Measurements from ENCODE around the gene CNTNAP2. TPM values are rescaled to one million over a fixed set of nuclear protein-coding genes. Genes with fewer than 3 reads are reported as not detected.

Gene CNTNAP2
- total RNA-seq, 2 experiments from 2014 or later, result 0.28 TPM; not detected in 1

DNA sequence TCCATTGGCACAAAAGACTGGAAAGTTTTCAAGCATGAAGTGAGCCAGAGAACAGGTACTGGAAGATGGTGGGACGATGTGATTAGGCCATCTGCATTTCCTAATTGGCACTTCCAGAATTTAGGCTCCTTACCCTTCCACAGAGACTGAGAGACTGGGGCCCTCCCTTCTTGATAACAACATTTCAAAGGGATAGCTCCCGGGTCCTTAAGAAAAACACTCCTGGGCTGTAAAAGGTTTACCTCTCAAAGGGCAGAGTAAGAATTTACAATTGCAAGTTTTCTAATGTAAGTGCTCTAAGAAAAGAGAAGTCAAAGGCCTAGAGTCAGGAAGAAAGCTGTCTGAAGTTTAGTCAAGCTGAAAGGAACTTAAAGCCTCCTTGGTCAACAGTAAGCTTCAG lies 1914.4 kb downstream of the CNTNAP2 start:
- BruUV-seq (replicated peaks), result no TSS peak
- CTCF ChIA-PET (ENCODE audit: unreplicated experiment), result no interaction called here
- Histone ChIP-seq H2AFZ (ENCODE audit: low read length) (no peak overlapping the region), H3K9me2 (ENCODE audit: insufficient read depth, low read length) (no peaks in the 10 kb centered on the region), H3K4me1 (ENCODE audit: insufficient read depth, low read length, poor library complexity, severe bottlenecking) (no peaks in the 10 kb centered on the region), H3K9me3 (ENCODE audit: low read length) (no peaks in the 10 kb centered on the region), H3K79me2 (ENCODE audit: insufficient read depth, low read depth, low read length) (no peaks in the 10 kb centered on the region), H3K4me2 (ENCODE audit: low read length) (no peak overlapping the region), H4K20me1 (ENCODE audit: insufficient read depth, low read length) (no peaks in the 10 kb centered on the region), H3K4me3 (ENCODE audit: low read depth, low read length, poor library complexity, severe bottlenecking) (no peak overlapping the region), H3K36me3 (ENCODE audit: insufficient read depth, low read length) (no peaks in the 10 kb centered on the region), H3K27ac (ENCODE audit: low read depth, low read length, poor library complexity, severe bottlenecking) (no peak overlapping the region)
- TF ChIP-seq CTCF (conservative IDR thresholded peaks at IDR 0.05; ENCODE audit: low read length) (no peak), EZH2phosphoT487 (IDR thresholded peaks at IDR 0.05; ENCODE audit: borderline replicate concordance, low read depth, low read length) (no peak)
- no peak for DNase-seq (ENCODE audit: low spot score)
- intact Hi-C loops (cut with micrococcal nuclease; ENCODE audit: unreplicated experiment), result no loop called here
- POLR2A ChIA-PET, result interaction anchor here (0.7 kb wide), 1 partner anchor 13 kb away, joined by 3 read pairs; no protein-coding TSS in a partner anchor

DNA sequence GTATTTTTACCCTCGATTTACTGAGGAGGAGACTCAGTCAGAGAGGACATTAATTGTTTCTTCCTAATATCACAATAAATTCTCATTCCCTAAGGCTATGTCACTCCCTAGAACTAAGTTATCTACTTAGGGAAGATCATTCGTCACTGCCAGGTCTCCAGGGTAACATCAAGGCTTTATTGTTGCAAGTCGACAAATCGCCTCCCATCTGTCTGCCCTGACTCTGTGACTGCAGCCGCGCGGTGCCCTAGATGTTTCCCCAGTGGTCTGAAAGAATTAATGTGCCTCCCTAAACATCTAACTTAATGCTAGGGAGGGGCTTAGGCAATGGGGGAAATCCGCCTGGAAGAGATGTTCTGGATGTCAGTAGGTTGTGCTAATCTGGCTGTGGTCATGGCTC lies 1915.2 kb downstream of the CNTNAP2 start:
- no peaks in the 10 kb centered on the region for H3K9me3 ChIP-seq (ENCODE audit: low read length)
- no peaks in the 10 kb centered on the region for H3K36me3 ChIP-seq (ENCODE audit: insufficient read depth, low read length)
- no peak overlapping the region for H3K27ac ChIP-seq (ENCODE audit: low read depth, low read length, poor library complexity, severe bottlenecking)
- H3K9me2 ChIP-seq (ENCODE audit: insufficient read depth, low read length), result no peaks in the 10 kb centered on the region
- DNase-seq (ENCODE audit: low spot score), result no peak
- BruUV-seq (replicated peaks), result no TSS peak
- no peak overlapping the region for H3K4me2 ChIP-seq (ENCODE audit: low read length)
- intact Hi-C loops (cut with micrococcal nuclease; ENCODE audit: unreplicated experiment), result no loop called here
- TF ChIP-seq EZH2phosphoT487 (IDR thresholded peaks at IDR 0.05; ENCODE audit: borderline replicate concordance, low read depth, low read length), result no peak
- TF ChIP-seq CTCF (conservative IDR thresholded peaks at IDR 0.05; ENCODE audit: low read length), result no peak
- H3K79me2 ChIP-seq (ENCODE audit: insufficient read depth, low read depth, low read length), result no peaks in the 10 kb centered on the region
- no peak overlapping the region for H2AFZ ChIP-seq (ENCODE audit: low read length)
- ChIA-PET POLR2A (interaction anchor here (0.7 kb wide), 1 partner anchor 13 kb away, joined by 3 read pairs; no protein-coding TSS in a partner anchor), CTCF (ENCODE audit: unreplicated experiment) (no interaction called here)
- no peaks in the 10 kb centered on the region for H4K20me1 ChIP-seq (ENCODE audit: insufficient read depth, low read length)
- H3K4me1 ChIP-seq (ENCODE audit: insufficient read depth, low read length, poor library complexity, severe bottlenecking), result no peaks in the 10 kb centered on the region
- no peak overlapping the region for H3K4me3 ChIP-seq (ENCODE audit: low read depth, low read length, poor library complexity, severe bottlenecking)

DNA sequence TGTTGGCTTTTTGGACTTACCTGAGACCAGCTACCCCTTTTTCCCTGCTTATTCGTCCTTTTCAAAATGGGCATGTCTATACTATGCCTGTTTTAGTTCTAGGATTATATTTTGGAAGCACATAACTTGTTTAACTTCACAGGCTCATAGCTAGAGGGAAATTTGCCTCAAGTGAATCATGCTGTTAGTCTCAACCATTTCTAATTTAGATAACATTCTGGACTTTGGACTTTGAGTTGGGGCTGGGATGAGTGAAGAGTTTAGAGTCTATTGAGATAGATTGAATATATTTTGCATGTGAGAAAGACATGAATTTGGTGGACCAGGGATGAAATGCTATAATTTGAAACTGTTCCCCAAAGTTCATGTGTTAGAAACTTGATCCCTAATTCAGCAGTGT lies 1919.3 kb downstream of the CNTNAP2 start:
- H3K4me1 ChIP-seq (ENCODE audit: insufficient read depth, low read length, poor library complexity, severe bottlenecking), result no peaks in the 10 kb centered on the region
- no peak overlapping the region for H3K4me2 ChIP-seq (ENCODE audit: low read length)
- TF ChIP-seq CTCF (conservative IDR thresholded peaks at IDR 0.05; ENCODE audit: low read length) (no peak), EZH2phosphoT487 (IDR thresholded peaks at IDR 0.05; ENCODE audit: borderline replicate concordance, low read depth, low read length) (no peak)
- no peak overlapping the region for H3K27ac ChIP-seq (ENCODE audit: low read depth, low read length, poor library complexity, severe bottlenecking)
- H3K9me3 ChIP-seq (ENCODE audit: low read length), result no peaks in the 10 kb centered on the region
- DNase-seq (ENCODE audit: low spot score), result no peak
- no TSS peak for BruUV-seq (replicated peaks)
- no peaks in the 10 kb centered on the region for H3K36me3 ChIP-seq (ENCODE audit: insufficient read depth, low read length)
- no peak overlapping the region for H3K4me3 ChIP-seq (ENCODE audit: low read depth, low read length, poor library complexity, severe bottlenecking)
- no peaks in the 10 kb centered on the region for H4K20me1 ChIP-seq (ENCODE audit: insufficient read depth, low read length)
- ChIA-PET POLR2A (no interaction called here), CTCF (ENCODE audit: unreplicated experiment) (no interaction called here)
- intact Hi-C loops (cut with micrococcal nuclease; ENCODE audit: unreplicated experiment), result no loop called here
- H3K79me2 ChIP-seq (ENCODE audit: insufficient read depth, low read depth, low read length), result no peaks in the 10 kb centered on the region
- no peak overlapping the region for H2AFZ ChIP-seq (ENCODE audit: low read length)
- no peaks in the 10 kb centered on the region for H3K9me2 ChIP-seq (ENCODE audit: insufficient read depth, low read length)
